ENCODE measurements around the gene SPTLC1.

The SPTLC1 gene

DNA sequence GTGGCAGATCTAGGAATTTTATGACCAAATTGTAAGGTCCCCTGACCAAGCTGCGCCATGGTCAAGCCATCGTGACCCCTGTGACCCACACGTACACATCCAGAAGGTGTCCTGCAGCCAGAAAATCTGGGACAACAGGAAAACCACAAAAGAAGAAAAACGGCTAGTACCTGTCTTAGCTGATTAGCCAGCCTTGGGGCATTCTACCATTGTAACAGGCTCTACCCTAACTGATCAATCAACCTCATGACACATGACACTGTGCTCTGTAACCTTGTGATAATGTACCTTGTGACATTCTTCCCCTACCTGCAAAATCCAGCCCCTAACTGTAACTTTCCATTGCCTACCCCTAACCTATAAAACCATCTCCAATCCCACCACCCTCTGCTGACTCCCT is 43.6 kb downstream of the SPTLC1 start:
- DNase-seq, result no peak

DNA sequence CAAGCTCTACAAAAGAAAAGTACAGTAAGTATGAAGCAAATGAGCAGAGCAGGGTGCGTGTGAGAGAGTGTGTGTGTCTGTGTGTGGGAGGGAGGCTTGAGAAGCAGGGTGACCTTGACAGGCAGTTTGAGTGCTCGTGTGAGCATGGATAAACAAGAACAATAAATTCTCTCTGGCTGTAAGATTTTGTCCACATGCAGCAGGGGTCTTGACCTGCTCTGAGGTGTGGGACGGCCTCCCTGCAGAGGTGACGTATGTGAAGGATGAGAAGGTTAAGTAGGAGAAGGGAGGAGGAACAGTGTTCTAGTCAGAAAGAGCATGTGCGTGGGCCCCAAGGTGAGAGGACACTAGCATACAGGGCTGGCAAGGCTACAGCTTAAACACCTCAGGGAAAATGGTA is 49.0 kb downstream of the SPTLC1 start:
- DNase-seq, result no peak

GRCh38 chr9:92064711-92065110 is 50.5 kb downstream of the SPTLC1 start:
- no peak for DNase-seq

- DNase-seq, result no peak
Measured at GRCh38 chr9:92061184-92061583, 54.0 kb downstream of the SPTLC1 start.

- no peak for DNase-seq
Measured at GRCh38 chr9:92059661-92060060, 55.6 kb downstream of the SPTLC1 start.

DNA sequence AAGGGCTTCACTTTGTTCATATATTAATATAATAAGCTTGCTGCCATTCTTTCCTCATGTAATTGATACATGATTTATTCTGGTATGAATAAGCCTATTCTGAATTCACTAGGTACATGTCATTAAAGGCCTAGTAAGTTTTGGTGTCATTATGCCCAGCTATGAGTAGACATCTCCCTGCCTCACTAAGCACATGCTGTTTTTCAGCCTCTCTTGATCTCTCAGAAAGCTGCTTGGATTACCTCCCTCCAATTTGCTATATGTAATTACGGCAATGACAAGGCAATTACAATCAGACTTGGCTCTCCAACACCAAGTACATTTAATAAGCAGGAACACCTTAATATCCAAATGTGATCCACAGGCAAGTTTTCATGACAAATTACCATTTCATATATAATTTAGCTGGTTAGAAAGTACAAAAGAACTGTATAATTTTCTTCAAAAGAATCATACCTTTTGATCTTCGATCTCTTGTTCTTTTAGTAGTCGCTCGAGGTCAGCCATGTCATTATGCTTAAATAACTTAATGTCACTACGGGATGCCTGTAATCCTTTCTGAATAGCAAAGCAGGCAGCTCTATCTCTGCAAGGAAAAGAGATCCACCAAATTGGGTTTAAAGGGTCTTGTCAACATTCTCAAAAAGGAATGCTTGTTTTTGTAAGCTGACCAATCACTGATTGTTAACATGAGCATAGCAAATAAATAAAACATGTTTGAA is 56.3 kb downstream of the SPTLC1 start:
- no peak for DNase-seq

DNA sequence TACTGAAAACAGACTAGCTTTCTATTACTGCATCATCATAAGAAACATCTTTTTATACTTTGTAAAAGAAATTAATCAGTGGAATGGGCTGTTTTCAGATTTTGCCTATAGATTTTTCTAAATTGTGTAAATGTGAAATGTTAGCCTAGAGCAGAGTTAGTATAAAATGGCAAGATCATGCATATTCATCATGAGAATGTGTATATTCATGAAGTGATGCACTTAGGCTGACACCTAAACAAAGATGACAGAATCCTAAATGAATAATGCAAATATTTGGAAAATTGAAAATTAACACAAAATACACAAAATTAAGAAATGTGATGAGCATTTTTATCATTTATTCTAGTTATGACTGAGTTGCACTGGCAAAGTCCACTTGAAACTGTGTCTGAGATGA is 57.2 kb downstream of the SPTLC1 start:
- no peak for DNase-seq

GRCh38 chr9:92057226-92057625 is 58.0 kb downstream of the SPTLC1 start:
- no peak for DNase-seq

- no peak for DNase-seq
Measured at GRCh38 chr9:92055624-92056023, 59.6 kb downstream of the SPTLC1 start.

GRCh38 chr9:92048924-92049625 is 66.1 kb downstream of the SPTLC1 start:
- no peak for DNase-seq

DNA sequence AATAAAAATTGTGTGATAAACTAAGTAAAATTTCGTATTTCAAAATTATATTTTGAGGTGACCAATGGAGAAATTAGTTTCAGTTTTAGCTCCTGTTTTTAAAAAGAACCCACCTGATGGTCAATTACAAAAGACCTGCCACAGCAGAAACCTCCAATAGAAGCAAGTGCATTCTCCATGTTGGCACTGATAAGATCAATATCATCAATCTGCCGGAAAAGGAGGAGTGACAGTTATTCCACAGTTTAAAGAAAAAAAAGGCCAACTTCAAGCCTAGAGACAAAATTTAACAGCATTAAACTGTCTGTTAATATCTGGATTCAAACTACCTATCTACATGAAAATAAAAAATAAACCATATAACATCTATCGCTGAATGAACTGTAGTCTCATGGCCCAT is 67.7 kb downstream of the SPTLC1 start:
- DNase-seq, result no peak

DNA sequence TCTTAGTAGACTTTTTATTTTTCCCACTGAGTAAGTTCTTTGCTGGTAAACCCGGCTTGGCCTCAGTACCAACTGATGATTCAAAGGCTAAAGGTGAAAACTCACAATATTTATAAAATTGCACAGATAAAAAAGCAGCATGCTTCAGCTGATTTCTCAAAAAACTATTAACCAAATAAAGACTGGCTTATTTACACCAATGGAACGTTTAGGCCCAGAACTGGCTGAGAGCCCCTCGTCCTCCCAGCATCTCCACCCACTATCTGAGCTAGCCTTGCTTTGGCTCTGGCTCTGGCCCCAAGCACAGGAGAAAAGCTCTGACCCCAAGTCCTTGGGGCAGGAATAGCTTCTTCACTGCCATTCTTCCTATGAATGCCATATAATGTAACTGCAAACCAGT is 68.5 kb downstream of the SPTLC1 start:
- DNase-seq, result no peak

DNA sequence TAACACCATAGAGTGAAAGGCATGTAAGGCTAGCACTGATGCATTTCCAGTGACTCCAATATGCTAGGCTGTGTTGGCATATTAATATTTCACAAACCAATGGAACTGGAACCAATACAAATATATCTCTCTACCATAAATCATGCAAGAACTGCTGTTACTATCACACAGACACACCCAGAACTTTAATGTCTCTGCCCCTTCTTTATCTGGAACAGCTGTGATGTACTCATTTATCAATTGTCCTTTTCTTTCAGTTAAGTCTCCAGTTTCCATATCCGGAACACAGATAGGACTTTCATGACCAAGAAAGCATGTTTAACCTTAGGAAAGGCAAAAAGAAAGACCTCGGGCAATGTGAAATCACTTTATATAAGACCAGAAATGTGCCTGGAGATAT is 70.3 kb downstream of the SPTLC1 start:
- no peak for DNase-seq

DNA sequence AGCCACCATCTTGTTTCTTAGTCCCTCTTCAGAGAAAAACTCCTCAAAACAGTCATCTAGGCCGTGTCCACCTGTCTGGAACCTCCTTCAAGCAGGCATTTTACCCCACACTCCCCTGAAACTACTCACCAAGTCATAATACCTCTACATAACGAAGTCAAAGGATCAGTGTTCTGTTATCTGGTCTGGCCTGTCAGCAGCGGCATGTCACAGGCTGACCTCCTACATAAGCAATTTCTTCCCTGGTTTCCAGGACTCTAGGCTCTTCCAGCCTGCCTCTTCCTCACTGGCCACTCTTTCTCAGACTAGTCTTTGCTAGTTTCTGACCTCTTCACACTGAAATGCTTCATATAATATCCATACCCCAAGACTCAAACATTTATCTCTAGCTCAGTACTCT is 72.2 kb downstream of the SPTLC1 start:
- no peak for DNase-seq

GRCh38 chr9:92042260-92042659 is 73.0 kb downstream of the SPTLC1 start:
- DNase-seq, result no peak

DNA sequence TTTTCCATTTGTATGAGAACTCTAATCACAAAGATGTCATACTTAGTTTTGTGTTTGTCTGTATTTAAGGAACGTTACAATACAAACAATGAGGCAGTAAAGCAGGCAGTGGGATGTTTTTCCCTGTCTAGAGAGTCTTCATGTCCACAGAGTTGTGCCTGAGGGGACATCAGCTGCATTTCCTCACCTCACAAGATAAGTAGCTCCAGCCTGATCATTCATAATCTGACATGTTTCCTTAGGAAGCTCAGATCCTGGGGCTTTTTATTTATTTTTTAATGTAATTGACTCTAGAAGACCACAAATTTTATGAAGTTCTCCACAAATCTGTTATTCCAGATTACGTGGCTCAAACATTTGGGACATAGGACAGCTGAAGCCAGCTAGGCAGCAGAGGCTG is 78.5 kb downstream of the SPTLC1 start:
- DNase-seq, result no peak

GRCh38 chr9:92036411-92036746 is 78.8 kb downstream of the SPTLC1 start:
- no peak for DNase-seq

GRCh38 chr9:92035687-92036410 is 79.4 kb downstream of the SPTLC1 start:
- no peak for DNase-seq

- no peak for DNase-seq
Measured at GRCh38 chr9:92035146-92035545, 80.1 kb downstream of the SPTLC1 start.

DNA sequence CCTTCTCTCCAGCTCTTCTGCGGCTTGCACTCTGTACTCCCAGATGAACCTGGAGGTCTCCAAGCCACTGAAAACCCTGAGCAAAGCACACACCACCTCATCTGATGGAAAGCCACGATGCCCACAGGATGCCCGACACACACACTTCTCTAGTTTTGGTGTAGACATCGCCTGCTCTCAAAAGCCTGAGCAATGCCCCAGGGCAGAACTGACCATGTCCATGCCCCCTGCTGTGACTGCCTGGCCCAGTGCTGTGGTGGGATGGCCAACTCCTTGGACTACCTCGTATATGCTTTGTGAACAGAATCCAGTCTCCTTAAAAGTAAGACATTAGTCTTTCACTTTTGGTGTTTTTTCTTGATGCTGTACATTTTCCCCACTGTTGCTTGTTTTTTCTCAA is 81.2 kb downstream of the SPTLC1 start:
- DNase-seq, result no peak

DNA sequence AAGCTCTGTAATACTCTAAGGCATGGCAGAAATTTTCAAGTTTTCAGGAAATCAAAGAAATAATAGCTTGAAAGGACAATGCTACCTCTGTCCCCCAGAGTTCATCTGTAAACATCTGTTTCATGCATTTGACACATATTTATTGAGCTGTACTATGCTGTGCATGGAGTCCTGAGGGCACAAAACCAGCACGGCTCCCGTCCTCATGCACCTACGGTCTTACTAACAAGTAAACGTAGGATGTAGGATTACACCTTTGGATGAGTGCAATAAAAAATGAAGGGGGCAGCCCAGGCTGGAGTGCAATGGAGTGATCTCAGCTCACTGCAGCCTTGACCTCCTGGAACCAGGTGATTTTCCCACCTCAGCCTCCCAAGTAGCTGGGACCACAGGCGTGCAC is 81.9 kb downstream of the SPTLC1 start:
- no peak for DNase-seq

DNA sequence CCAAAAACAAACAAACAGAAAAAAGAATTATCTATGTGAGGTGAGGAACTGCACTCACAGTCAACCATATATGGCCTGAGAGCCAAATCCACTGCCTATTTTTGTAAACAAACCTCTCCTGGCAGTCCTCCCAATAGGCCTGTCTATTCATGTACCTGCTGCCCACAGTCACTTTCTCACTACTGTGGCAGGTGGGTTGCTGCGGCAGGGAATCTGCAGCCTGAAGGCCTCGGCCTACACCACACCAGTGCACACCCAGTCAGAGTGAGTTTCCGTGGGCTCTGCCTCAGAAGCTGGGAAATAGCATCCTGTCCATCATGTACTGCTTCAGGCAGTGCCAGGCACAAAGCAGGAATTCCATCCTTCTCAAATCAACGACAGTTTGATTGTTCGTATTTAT is 82.3 kb downstream of the SPTLC1 start:
- no peak for DNase-seq

- DNase-seq, result no peak
Measured at GRCh38 chr9:92030367-92030766, 84.8 kb downstream of the SPTLC1 start.

- no peak for DNase-seq
Measured at GRCh38 chr9:92029553-92029952, 85.7 kb downstream of the SPTLC1 start.
